Loucy (cell line): ENCODE measurements around the gene TTF2.
"Not testable (repeated sequence)": the region's sequence is repeated elsewhere in the genome, so short reads cannot be mapped to it uniquely, and the experiment has no call there.

Experiments used
- H2AFZ ChIP-seq: fragments of 200-600 bp; sonication (generic); 2 replicates; pipeline ENCODE4 v1.6.0; 2016; ENCODE audit warnings: antibody characterized with exemption, mild to moderate bottlenecking, low read length, moderate library complexity
- H3F3A ChIP-seq: fragments of 200-600 bp; 2 replicates; pipeline ENCODE4 v1.6.0; 2016; ENCODE audit warnings: antibody characterized with exemption, low read depth, mild to moderate bottlenecking
- H3K27me3 ChIP-seq: fragments of 200-600 bp; sonication (generic); 2 replicates; pipeline ENCODE4 v1.6.1; 2014; ENCODE audit warnings: low read length, mild to moderate bottlenecking; ENCODE audit not compliant: insufficient read depth, poor library complexity, severe bottlenecking
- H3K36me3 ChIP-seq: fragments of 200-600 bp; sonication (generic); 2 replicates; pipeline ENCODE4 v1.6.1; 2016; ENCODE audit warnings: low read length; ENCODE audit not compliant: insufficient read depth
- H3K4me1 ChIP-seq: fragments of 200-600 bp; sonication (generic); 2 replicates; pipeline ENCODE4 v1.5.1; 2014; ENCODE audit warnings: low read length, mild to moderate bottlenecking; ENCODE audit not compliant: insufficient read depth, poor library complexity, severe bottlenecking
- H3K4me2 ChIP-seq: fragments of 200-600 bp; sonication (generic); 2 replicates; pipeline ENCODE4 v1.6.0; 2014; ENCODE audit warnings: antibody characterized with exemption, low read length, low read depth, mild to moderate bottlenecking; ENCODE audit not compliant: poor library complexity, severe bottlenecking
- H3K4me3 ChIP-seq: fragments of 200-600 bp; sonication (generic); 2 replicates; pipeline ENCODE4 v1.5.1; 2014; ENCODE audit warnings: low read length, mild to moderate bottlenecking, mixed read lengths; ENCODE audit not compliant: poor library complexity, severe bottlenecking
- H3K79me2 ChIP-seq: fragments of 200-600 bp; sonication (generic); 2 replicates; pipeline ENCODE4 v1.6.1; 2014; ENCODE audit warnings: low read length; ENCODE audit not compliant: insufficient read depth
- H3K9ac ChIP-seq: fragments of 200-600 bp; sonication (generic); 2 replicates; pipeline ENCODE4 v1.6.0; 2014; ENCODE audit warnings: mild to moderate bottlenecking, low read depth, low read length, moderate library complexity; ENCODE audit not compliant: poor library complexity, severe bottlenecking
- H3K9me2 ChIP-seq: fragments of 200-600 bp; sonication (generic); replicated peaks from 2 replicates; pipeline ENCODE4 v1.6.1; 2016; ENCODE audit warnings: low read depth, low read length, mixed read lengths
- H3K9me3 ChIP-seq: fragments of 200-600 bp; sonication (generic); 2 replicates; pipeline ENCODE4 v1.6.1; 2014; ENCODE audit warnings: mild to moderate bottlenecking, antibody characterized with exemption, low read length, low read depth; ENCODE audit not compliant: insufficient read depth
- H4K20me1 ChIP-seq: fragments of 200-600 bp; sonication (generic); 2 replicates; pipeline ENCODE4 v1.6.0; 2014; ENCODE audit warnings: antibody characterized with exemption, low read length, mild to moderate bottlenecking; ENCODE audit not compliant: insufficient read depth, poor library complexity, severe bottlenecking
- EZH2phosphoT487 ChIP-seq: fragments of 200-600 bp; IDR thresholded peaks from 2 replicates; pipeline ENCODE4 v1.6.1; 2018; ENCODE audit warnings: antibody characterized with exemption, mild to moderate bottlenecking, moderate library complexity, borderline replicate concordance
- TF ChIP-seq, protein P1 (sequence below): fragments of 200-600 bp; sonication (generic); conservative IDR thresholded peaks from 2 replicates; pipeline ENCODE4 v1.5.1; 2014; ENCODE audit warnings: mild to moderate bottlenecking, antibody characterized with exemption, low read length

Gene TTF2

DNA sequence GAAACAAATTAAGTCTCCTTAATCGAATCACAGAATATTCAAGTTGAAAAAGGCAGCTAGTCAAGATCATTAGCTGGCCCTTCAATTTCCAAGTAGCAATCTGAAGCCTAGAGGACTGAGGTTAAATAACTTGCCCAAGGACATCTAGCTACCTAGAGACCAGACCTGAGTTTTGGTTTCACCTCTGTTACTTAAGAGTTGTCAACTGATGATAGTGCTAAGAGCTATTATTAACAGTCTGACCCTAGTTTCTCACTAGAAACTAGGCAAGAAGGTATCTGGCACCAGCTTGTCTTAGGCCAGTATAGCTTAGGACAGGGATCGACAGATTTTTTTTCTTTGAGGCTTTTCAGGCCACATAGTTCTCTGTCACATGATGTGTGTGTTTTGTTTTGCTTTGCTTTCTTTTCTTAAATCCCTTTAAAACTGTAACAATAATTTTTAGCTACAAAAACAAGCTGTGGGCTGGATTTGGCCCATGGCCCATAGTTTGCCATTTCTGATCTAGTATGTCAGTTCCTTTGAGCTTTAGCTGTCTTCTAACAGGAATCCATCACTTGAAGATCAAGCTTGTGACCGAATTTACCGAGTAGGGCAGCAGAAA lies 38.3 kb downstream of the TTF2 start:
- no peaks in the 10 kb centered on the region for H3K79me2 ChIP-seq
- no peaks in the 10 kb centered on the region for H3F3A ChIP-seq
- no peaks in the 10 kb centered on the region for H3K9me2 ChIP-seq
- no peak overlapping the region for H3K4me3 ChIP-seq
- H3K36me3 ChIP-seq: peaks cover 84% of the 10 kb centered on the region; the same call in 1 of the 2 replicates
- no peaks in the 10 kb centered on the region for H3K9me3 ChIP-seq
- H3K27me3 ChIP-seq: no peaks in the 10 kb centered on the region
- H3K4me1 ChIP-seq: peaks cover 5% of the 10 kb centered on the region
- no peak overlapping the region for H2AFZ ChIP-seq
- TF ChIP-seq, protein P1, sequence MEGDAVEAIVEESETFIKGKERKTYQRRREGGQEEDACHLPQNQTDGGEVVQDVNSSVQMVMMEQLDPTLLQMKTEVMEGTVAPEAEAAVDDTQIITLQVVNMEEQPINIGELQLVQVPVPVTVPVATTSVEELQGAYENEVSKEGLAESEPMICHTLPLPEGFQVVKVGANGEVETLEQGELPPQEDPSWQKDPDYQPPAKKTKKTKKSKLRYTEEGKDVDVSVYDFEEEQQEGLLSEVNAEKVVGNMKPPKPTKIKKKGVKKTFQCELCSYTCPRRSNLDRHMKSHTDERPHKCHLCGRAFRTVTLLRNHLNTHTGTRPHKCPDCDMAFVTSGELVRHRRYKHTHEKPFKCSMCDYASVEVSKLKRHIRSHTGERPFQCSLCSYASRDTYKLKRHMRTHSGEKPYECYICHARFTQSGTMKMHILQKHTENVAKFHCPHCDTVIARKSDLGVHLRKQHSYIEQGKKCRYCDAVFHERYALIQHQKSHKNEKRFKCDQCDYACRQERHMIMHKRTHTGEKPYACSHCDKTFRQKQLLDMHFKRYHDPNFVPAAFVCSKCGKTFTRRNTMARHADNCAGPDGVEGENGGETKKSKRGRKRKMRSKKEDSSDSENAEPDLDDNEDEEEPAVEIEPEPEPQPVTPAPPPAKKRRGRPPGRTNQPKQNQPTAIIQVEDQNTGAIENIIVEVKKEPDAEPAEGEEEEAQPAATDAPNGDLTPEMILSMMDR: no peak
- no peaks in the 10 kb centered on the region for H4K20me1 ChIP-seq
- H3K9ac ChIP-seq: no peak overlapping the region
- H3K4me2 ChIP-seq: no peak overlapping the region

DNA sequence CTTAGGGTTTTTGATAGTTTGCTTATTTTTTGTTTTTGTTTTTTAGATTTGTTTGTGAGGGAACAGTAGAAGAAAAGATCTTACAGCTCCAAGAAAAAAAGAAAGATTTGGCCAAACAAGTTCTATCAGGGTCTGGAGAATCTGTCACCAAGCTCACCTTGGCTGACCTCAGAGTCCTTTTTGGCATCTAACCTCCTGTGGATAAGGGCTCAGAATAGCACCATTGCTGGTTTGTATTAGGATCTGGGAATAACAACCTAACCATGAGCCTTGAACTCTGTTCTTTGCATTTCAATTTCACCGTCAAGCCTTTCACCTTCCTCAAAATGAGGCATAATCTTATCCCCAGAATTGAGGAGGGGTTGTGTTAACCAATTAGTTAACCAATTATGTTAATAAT lies 41.2 kb downstream of the TTF2 start:
- Histone ChIP-seq H3K9me3 (no peaks in the 10 kb centered on the region), H3K4me1 (no peaks in the 10 kb centered on the region), H3K27me3 (no peaks in the 10 kb centered on the region), H3K4me3 (no peak overlapping the region), H4K20me1 (no peaks in the 10 kb centered on the region), H3K4me2 (no peak overlapping the region), H3F3A (no peaks in the 10 kb centered on the region), H2AFZ (no peak overlapping the region), H3K9ac (no peak overlapping the region), H3K9me2 (no peaks in the 10 kb centered on the region), H3K36me3 (peaks cover 65% of the 10 kb centered on the region; the same call in 1 of the 2 replicates), H3K79me2 (no peaks in the 10 kb centered on the region)
- TF ChIP-seq, protein P1: no peak
- TF ChIP-seq EZH2phosphoT487: no peak

DNA sequence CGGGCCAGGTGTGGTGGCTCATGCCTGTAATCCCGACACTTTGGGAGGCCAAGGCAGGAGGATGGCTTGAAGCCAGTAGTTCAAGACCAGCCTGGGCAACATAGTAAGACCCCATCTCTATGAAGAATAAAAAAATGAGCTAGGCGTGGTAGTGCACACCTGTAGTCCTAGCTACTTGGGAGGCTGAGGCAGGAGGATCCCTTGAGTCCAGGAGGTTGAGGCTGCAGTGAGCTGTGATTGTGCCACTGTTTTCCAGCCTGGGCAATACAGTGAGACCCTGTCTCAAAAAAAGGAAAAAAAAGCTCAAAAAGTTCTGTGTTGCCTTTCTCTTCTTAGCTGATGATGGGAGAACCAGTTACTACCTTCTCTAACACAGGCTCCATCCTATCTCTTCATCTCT lies 41.7 kb downstream of the TTF2 start:
- H3K4me2 ChIP-seq, H3K79me2 ChIP-seq: not testable (repeated sequence)

DNA sequence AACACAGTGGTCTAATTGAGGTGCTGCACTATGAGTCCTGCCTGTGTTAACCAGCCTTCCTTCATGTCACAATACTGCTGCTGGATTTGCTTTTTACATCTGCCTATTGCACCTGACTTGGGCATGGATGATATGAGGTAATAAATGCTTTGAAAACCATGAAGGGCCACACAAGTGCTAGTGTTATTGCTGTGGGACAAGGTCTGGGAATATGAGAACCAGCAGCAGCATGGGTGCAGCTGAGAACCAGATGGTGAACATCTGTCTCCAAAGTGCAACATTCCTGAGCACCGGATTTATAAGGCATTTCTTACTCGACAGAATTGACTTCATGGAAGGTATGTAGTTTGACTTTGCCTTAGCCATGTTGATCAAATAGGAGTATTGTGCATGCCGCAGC lies 44.9 kb downstream of the TTF2 start:
- Histone ChIP-seq H3K4me2 (no peak overlapping the region), H2AFZ (no peak overlapping the region), H3K9ac (no peak overlapping the region), H3K36me3 (peaks cover 30% of the 10 kb centered on the region; the same call in 1 of the 2 replicates), H3K4me3 (no peak overlapping the region), H3K9me2 (no peaks in the 10 kb centered on the region), H3K79me2 (no peaks in the 10 kb centered on the region), H3F3A (no peaks in the 10 kb centered on the region), H4K20me1 (no peaks in the 10 kb centered on the region), H3K9me3 (no peaks in the 10 kb centered on the region), H3K27me3 (no peaks in the 10 kb centered on the region), H3K4me1 (no peaks in the 10 kb centered on the region)
- TF ChIP-seq, protein P1: no peak
- no peak for TF ChIP-seq EZH2phosphoT487

More for the DNA sequence above, 41.7 kb downstream of the TTF2 start:
- H4K20me1 ChIP-seq, H3K9me2 ChIP-seq, H3F3A ChIP-seq, H3K9me3 ChIP-seq, H3K4me3 ChIP-seq, H3K27me3 ChIP-seq, H3K9ac ChIP-seq, H3K4me1 ChIP-seq, H2AFZ ChIP-seq: not testable (repeated sequence)
- peaks cover 62% of the 10 kb centered on the region; the same call in 1 of the 2 replicates for H3K36me3 ChIP-seq
